Endothelial cell of umbilical vein (primary cell): ENCODE measurements around the gene SMAD6. TPM values are rescaled to one million over a fixed set of nuclear protein-coding genes. Genes with fewer than 3 reads are reported as not detected.

Experiments used
- BruUV-seq: library from RNA; stranded (reverse); fragments of 400-500 nt; replicated peaks from 2 replicates; lab custom pipeline; 2021; lab: Mats Ljungman, UMichigan
- CTCF ChIA-PET: fragments of 300-600, 350-600 bp; sonication (Branson Sonifier 250); formaldehyde crosslinking; loops from one replicate; lab custom pipeline; 2021; ENCODE audit warnings: antibody characterized with exemption, inconsistent platforms; lab: Charles Lee
- POLR2A ChIA-PET: fragments of 300-600, 350-600 bp; sonication (Branson Sonifier 250); formaldehyde crosslinking; loops from one replicate; lab custom pipeline; 2021; ENCODE audit warnings: antibody characterized with exemption, inconsistent platforms; lab: Charles Lee
- DNase-seq: peaks from one replicate; pipeline ENCODE4 v3.0.0-alpha.2; 2011; ENCODE audit warnings: low read depth, low spot score
- FAIRE-seq: peaks from 2 replicates; lab custom pipeline; 2011; peaks lifted over from hg19 to GRCh38; lab: Jason Lieb, UNC
- H2AFZ ChIP-seq: 2 replicates; pipeline ENCODE4 v1.6.0; 2012; ENCODE audit warnings: low read depth, low read length, control low read depth, inconsistent platforms
- H3K27ac ChIP-seq: 2 replicates; pipeline ENCODE4 v1.5.1; 2011; ENCODE audit warnings: low read depth, mild to moderate bottlenecking, control low read depth, low read length, moderate library complexity; ENCODE audit not compliant: insufficient read depth
- H3K27me3 ChIP-seq, 2 experiments: 2 replicates each; pipeline versions ENCODE4 v1.6.0 to v1.6.1; 2011; ENCODE audit warnings: low read length in 2 of 2, mixed read lengths in 1 of 2; ENCODE audit not compliant: control insufficient read depth in 2 of 2, insufficient read depth in 2 of 2
- H3K36me3 ChIP-seq, 2 experiments: 2 replicates in 1 of 2; 3 replicates in 1 of 2; pipeline ENCODE4 v1.5.1; 2011; ENCODE audit warnings: low read length in 2 of 2, mild to moderate bottlenecking in 1 of 2, moderate library complexity in 1 of 2; ENCODE audit not compliant: control insufficient read depth in 2 of 2, insufficient read depth in 2 of 2; ENCODE audit errors: extremely low read depth in 1 of 2
- H3K4me1 ChIP-seq: 3 replicates; pipeline ENCODE4 v1.5.1; 2011; ENCODE audit warnings: mild to moderate bottlenecking, low read length; ENCODE audit not compliant: control insufficient read depth, insufficient read depth; ENCODE audit errors: extremely low read depth
- H3K4me2 ChIP-seq: 2 replicates; pipeline ENCODE4 v1.6.1; 2011; ENCODE audit warnings: low read length, control low read depth, mixed read lengths; ENCODE audit not compliant: insufficient read depth
- H3K4me3 ChIP-seq, 3 experiments: fragments of 200-600 bp in 1 of 3; sonication (generic), shearing (Covaris generic) in 1 of 3; replicated peaks in 1 of 3; 2 replicates each; pipeline ENCODE4 v1.5.1; 2011 to 2016; ENCODE audit warnings: control low read depth in 3 of 3, low read length in 3 of 3, mild to moderate bottlenecking in 2 of 3, inconsistent platforms in 1 of 3, low read depth in 1 of 3, moderate library complexity in 1 of 3; ENCODE audit not compliant: insufficient read depth in 1 of 3
- H3K79me2 ChIP-seq: 2 replicates; pipeline ENCODE4 v1.6.0; 2012; ENCODE audit warnings: low read length, inconsistent platforms; ENCODE audit not compliant: control insufficient read depth, insufficient read depth
- H3K9ac ChIP-seq: replicated peaks from 2 replicates; pipeline ENCODE3; 2011; ENCODE audit warnings: low read length, control low read depth; ENCODE audit not compliant: insufficient read depth; ENCODE audit errors: extremely low read depth
- H3K9me1 ChIP-seq: replicated peaks from 3 replicates; pipeline ENCODE4 v1.6.0; 2011; ENCODE audit warnings: mild to moderate bottlenecking, low read length; ENCODE audit not compliant: control insufficient read depth, insufficient read depth; ENCODE audit errors: extremely low read depth
- H3K9me3 ChIP-seq: replicated peaks from 2 replicates; pipeline ENCODE4 v1.5.1; 2012; ENCODE audit warnings: low read length, inconsistent platforms; ENCODE audit not compliant: control insufficient read depth, insufficient read depth
- H4K20me1 ChIP-seq: replicated peaks from 2 replicates; pipeline ENCODE3; 2011; ENCODE audit warnings: mild to moderate bottlenecking, low read length; ENCODE audit not compliant: control insufficient read depth, insufficient read depth; ENCODE audit errors: extremely low read depth
- CTCF ChIP-seq, 2 donors: IDR thresholded peaks; 1 replicate in 1 of 2; 2 replicates in 1 of 2; pipeline ENCODE4 v1.5.1; 2011; ENCODE audit warnings: low read length in 2 of 2, mild to moderate bottlenecking in 2 of 2, moderate library complexity in 2 of 2, control low read depth in 1 of 2, inconsistent platforms in 1 of 2, low read depth in 1 of 2; ENCODE audit not compliant: insufficient read depth in 1 of 2; ENCODE audit errors: extremely low read depth in 1 of 2
- EZH2 ChIP-seq: IDR thresholded peaks from 2 replicates; pipeline ENCODE4 v1.6.1; 2012; ENCODE audit warnings: borderline replicate concordance, low read depth, mild to moderate bottlenecking, moderate library complexity, low read length, inconsistent platforms; ENCODE audit not compliant: severe bottlenecking
- FOS ChIP-seq: IDR thresholded peaks from 2 replicates; pipeline ENCODE4 v1.6.1; 2011; ENCODE audit warnings: mild to moderate bottlenecking, low read length, moderate library complexity, borderline replicate concordance; ENCODE audit not compliant: insufficient read depth
- GATA2 ChIP-seq: IDR thresholded peaks from 2 replicates; pipeline ENCODE4 v1.7.0; 2011; ENCODE audit warnings: low read depth, mild to moderate bottlenecking, moderate library complexity, mixed read lengths, low read length; ENCODE audit not compliant: insufficient read length, insufficient read depth
- JUN ChIP-seq: IDR thresholded peaks from 2 replicates; pipeline ENCODE4 v1.6.1; 2011; ENCODE audit warnings: borderline replicate concordance, low read depth; ENCODE audit not compliant: insufficient read length, insufficient read depth
- MAX ChIP-seq: IDR thresholded peaks from 2 replicates; pipeline ENCODE4 v1.6.1; 2011; ENCODE audit not compliant: insufficient read depth, insufficient read length
- MYC ChIP-seq: IDR thresholded peaks from one replicate; pipeline ENCODE4 v1.6.1; 2011; ENCODE audit warnings: mild to moderate bottlenecking, low read depth, low read length
- POLR2A ChIP-seq: IDR thresholded peaks from 2 replicates; pipeline ENCODE4 v1.6.1; 2012; ENCODE audit warnings: low read depth, mild to moderate bottlenecking, control low read depth, low read length
- POLR2AphosphoS5 ChIP-seq: IDR thresholded peaks from 2 replicates; pipeline ENCODE4 v1.6.1; 2012; ENCODE audit warnings: low read depth, mild to moderate bottlenecking, control low read depth, low read length, moderate library complexity; ENCODE audit not compliant: insufficient read depth
- dilution Hi-C: fragments of 300-500 bp; cut with MboI; formaldehyde crosslinking; loops from one replicate; pipeline ENCODE4 v1.15.0; 2019; ENCODE audit warnings: low sequenced_read_pairs; ENCODE audit not compliant: extremely low pct_ligation_motif_present
- intact Hi-C: fragments of 100-400 bp; cut with micrococcal nuclease; formaldehyde crosslinking; loops from one replicate; pipeline ENCODE4 v1.10.0; 2022
- polyA plus RNA-seq, 4 experiments: library from polyadenylated mRNA; depleted of rRNA in 3 of 4; stranded (reverse) in 3 of 4; unstranded in 1 of 4; fragments of >200 nt; gene quantifications; 2 replicates each; pipeline versions ENCODE4 v1.2.1 to v1.2.3, GENCODE V29; 2011 to 2012; ENCODE audit warnings: missing spikeins in 1 of 4
- total RNA-seq: library from RNA; stranded (reverse); gene quantifications from 2 replicates; pipeline ENCODE4 v1.2.3, GENCODE V29; 2021

The SMAD6 gene
- total and polyA plus RNA-seq, 2 donors (not counting 3 experiments of a cell fraction or from before 2014, with no cell fraction given): 7.3 to 12.5 TPM

GRCh38 chr15:66771351-66771650 lies 69.3 kb downstream of the SMAD6 start:
- peaks cover 18% of the 10 kb centered on the region for H3K79me2 ChIP-seq
- POLR2A ChIA-PET: no interaction called here
- CTCF ChIA-PET: interaction anchor here (0.9 to 7.3 kb wide), 11 partner anchors 10 to 168 kb away, joined by 3 to 118 read pairs (median 6); partner anchors contain the start of gene SMAD6

More at GRCh38 chr15:66771351-66771650, 69.3 kb downstream of the SMAD6 start:
- no TSS peak for BruUV-seq
- dilution Hi-C loops: no loop called here
- no peak overlapping the region for H2AFZ ChIP-seq
- DNase-seq (no peak), FAIRE-seq (no peak)
- no peaks in the 10 kb centered on the region for H3K27me3 ChIP-seq
- H3K9me3 ChIP-seq: no peaks in the 10 kb centered on the region
- intact Hi-C loops: no loop called here
- H3K36me3 ChIP-seq: no peaks in the 10 kb centered on the region
- H3K27ac ChIP-seq: no peak overlapping the region
- H3K9ac ChIP-seq: no peak overlapping the region
- no peak for TF ChIP-seq CTCF (IDR thresholded peaks at IDR 0.05; ENCODE audit: extremely low read depth in 1 of 2, insufficient read depth in 1 of 2, low read depth in 1 of 2, low read length in 2 of 2)
- no peak for TF ChIP-seq MAX
- no peak for TF ChIP-seq GATA2
- TF ChIP-seq POLR2A: no peak
- no peak for TF ChIP-seq MYC
- no peak for TF ChIP-seq JUN
- TF ChIP-seq EZH2: no peak
- no peak for TF ChIP-seq POLR2AphosphoS5
- no peak for TF ChIP-seq FOS
- H3K4me3 ChIP-seq: no peak overlapping the region
- no peaks in the 10 kb centered on the region for H3K9me1 ChIP-seq
- H3K4me2 ChIP-seq: no peak overlapping the region
- no peaks in the 10 kb centered on the region for H4K20me1 ChIP-seq
- peaks cover 32% of the 10 kb centered on the region for H3K4me1 ChIP-seq
